ENCODE data around the gene RAVER1.
"Not testable (repeated sequence)": the region's sequence is repeated elsewhere in the genome, so short reads cannot be mapped to it uniquely, and the experiment has no call there.

The RAVER1 gene

GRCh38 chr19:10289836-10290356 lies 43.4 kb downstream of the RAVER1 start, which contains the start of gene ICAM5:
ICAM5 (plus strand) TSS chr19:10289952; CDS start chr19:10290044, 92 bp downstream.
- DNase-seq: no peak

GRCh38 chr19:10289167-10289835 lies 44.0 kb downstream of the RAVER1 start:
- no peak for DNase-seq

- no peak for DNase-seq
Measured at GRCh38 chr19:10288662-10289166, 44.6 kb downstream of the RAVER1 start.

- DNase-seq: no peak
Measured at GRCh38 chr19:10286803-10287737, 46.3 kb downstream of the RAVER1 start, which contains the start of gene ICAM4. ICAM4 (plus strand) TSS chr19:10286955; CDS start chr19:10287013, 58 bp downstream.

- no peak for DNase-seq
Measured at GRCh38 chr19:10285393-10285792, 47.9 kb downstream of the RAVER1 start.

GRCh38 chr19:10284960-10285278 lies 48.4 kb downstream of the RAVER1 start:
- no peak for DNase-seq

GRCh38 chr19:10284065-10284959 lies 49.0 kb downstream of the RAVER1 start:
- DNase-seq: no peak

GRCh38 chr19:10283301-10284064 lies 49.8 kb downstream of the RAVER1 start:
- no peak for DNase-seq

GRCh38 chr19:10282043-10282442 lies 51.3 kb downstream of the RAVER1 start:
- DNase-seq: not testable (repeated sequence)

GRCh38 chr19:10279737-10280442 lies 53.4 kb downstream of the RAVER1 start:
- DNase-seq: no peak

GRCh38 chr19:10278935-10279334 lies 54.4 kb downstream of the RAVER1 start:
- DNase-seq: no peak

GRCh38 chr19:10277795-10278589 lies 55.3 kb downstream of the RAVER1 start:
- DNase-seq: no peak

GRCh38 chr19:10274589-10274988 lies 58.7 kb downstream of the RAVER1 start:
- DNase-seq: no peak

- no peak for DNase-seq
Measured at GRCh38 chr19:10271543-10272086, 61.7 kb downstream of the RAVER1 start.

- DNase-seq: no peak
Measured at GRCh38 chr19:10270616-10271394, 62.5 kb downstream of the RAVER1 start, which contains the start of gene ICAM1. ICAM1 (plus strand) TSS chr19:10271120; CDS start chr19:10271160, 40 bp downstream.

GRCh38 chr19:10270180-10270615 lies 63.1 kb downstream of the RAVER1 start:
- no peak for DNase-seq

- DNase-seq: no peak
Measured at GRCh38 chr19:10269333-10270179, 63.8 kb downstream of the RAVER1 start.

GRCh38 chr19:10268071-10268470 lies 65.3 kb downstream of the RAVER1 start:
- DNase-seq: no peak
